ENCODE measurements around the gene NAP1L5.
A peak's percentile ranks its signal among the peaks of the same experiment; 100 is the strongest.

NAP1L5 gene

DNA sequence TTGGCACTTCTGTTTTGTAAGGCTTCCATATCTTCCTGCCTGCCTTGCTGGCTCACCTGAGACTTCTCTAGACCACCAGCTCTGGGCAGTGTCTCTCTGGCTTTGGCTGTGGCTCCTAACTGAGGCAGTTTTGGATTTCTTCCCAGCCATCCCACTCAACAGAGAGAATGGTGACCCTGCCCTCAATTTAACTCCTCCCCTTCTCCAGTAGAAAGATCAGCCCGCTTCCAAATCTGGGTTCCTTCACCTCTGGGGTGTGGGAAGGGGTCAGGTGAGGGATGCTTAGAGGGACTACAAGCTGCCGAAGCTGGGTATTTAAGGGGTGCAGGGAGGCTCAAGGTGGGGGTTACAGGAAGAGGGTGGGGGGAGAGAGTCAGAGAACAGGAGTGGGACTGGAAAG is 23.7 kb downstream of the NAP1L5 start:
- no peak for TF ChIP-seq CTCF (IDR thresholded peaks at IDR 0.05)
- Histone ChIP-seq H3K27me3 (no peaks in the 10 kb centered on the region), H3K27ac (no peak overlapping the region), H3K4me3 (no peak overlapping the region), H3K9me3 (no peaks in the 10 kb centered on the region), H3K36me3 (peaks cover 42 to 55% (median 55%) of the 10 kb centered on the region in 3 donors), H3K4me1 (no peaks in the 10 kb centered on the region)
- DNase-seq: no peak
- intact Hi-C loops (cut with DNase I; ENCODE audit: low total_unique reads): no loop called here

- no peak for DNase-seq
Observed at GRCh38 chr4:88672987-88673386, 24.6 kb downstream of the NAP1L5 start.

DNA sequence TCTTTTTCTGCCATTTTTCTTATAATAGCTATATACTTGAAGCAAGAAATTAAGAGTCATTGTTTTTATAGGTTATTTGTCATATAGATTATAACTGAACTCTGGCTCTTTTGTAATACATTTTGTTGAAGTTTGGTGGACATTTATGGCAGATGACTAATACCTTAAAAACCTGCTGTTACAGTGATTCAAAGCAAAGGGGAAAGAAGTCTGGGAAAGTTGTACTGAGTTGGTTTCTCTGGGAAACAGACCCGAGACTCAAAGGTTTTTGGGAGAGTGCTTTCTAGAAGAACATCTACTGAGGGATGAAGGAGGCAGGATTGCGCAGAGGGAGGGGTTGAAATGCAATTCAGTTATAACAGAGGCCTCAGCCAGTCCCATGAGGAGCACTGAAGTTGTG is 35.9 kb downstream of the NAP1L5 start:
- Histone ChIP-seq H3K4me1 (peaks cover 0 to 12% (median 3%) of the 10 kb centered on the region in 4 donors), H3K27me3 (no peaks in the 10 kb centered on the region), H3K27ac (peak overlapping the region in 1 of 2 donors; percentile 1), H3K4me3 (no peak overlapping the region), H3K36me3 (peaks cover 0 to 32% (median 0%) of the 10 kb centered on the region in 3 donors), H3K9me3 (no peaks in the 10 kb centered on the region)
- TF ChIP-seq CTCF (IDR thresholded peaks at IDR 0.05): no peak
- DNase-seq: no peak
- intact Hi-C loops (cut with DNase I; ENCODE audit: low total_unique reads): no loop called here

More at GRCh38 chr4:88672987-88673386, 24.6 kb downstream of the NAP1L5 start:
- Histone ChIP-seq H3K27ac (no peak overlapping the region), H3K36me3 (peaks cover 42 to 55% (median 48%) of the 10 kb centered on the region in 3 donors), H3K4me1 (no peaks in the 10 kb centered on the region), H3K9me3 (no peaks in the 10 kb centered on the region), H3K27me3 (no peaks in the 10 kb centered on the region), H3K4me3 (no peak overlapping the region)
- intact Hi-C loops (cut with DNase I; ENCODE audit: low total_unique reads): no loop called here
- TF ChIP-seq CTCF (IDR thresholded peaks at IDR 0.05): peak; percentile 18 to 39

DNA sequence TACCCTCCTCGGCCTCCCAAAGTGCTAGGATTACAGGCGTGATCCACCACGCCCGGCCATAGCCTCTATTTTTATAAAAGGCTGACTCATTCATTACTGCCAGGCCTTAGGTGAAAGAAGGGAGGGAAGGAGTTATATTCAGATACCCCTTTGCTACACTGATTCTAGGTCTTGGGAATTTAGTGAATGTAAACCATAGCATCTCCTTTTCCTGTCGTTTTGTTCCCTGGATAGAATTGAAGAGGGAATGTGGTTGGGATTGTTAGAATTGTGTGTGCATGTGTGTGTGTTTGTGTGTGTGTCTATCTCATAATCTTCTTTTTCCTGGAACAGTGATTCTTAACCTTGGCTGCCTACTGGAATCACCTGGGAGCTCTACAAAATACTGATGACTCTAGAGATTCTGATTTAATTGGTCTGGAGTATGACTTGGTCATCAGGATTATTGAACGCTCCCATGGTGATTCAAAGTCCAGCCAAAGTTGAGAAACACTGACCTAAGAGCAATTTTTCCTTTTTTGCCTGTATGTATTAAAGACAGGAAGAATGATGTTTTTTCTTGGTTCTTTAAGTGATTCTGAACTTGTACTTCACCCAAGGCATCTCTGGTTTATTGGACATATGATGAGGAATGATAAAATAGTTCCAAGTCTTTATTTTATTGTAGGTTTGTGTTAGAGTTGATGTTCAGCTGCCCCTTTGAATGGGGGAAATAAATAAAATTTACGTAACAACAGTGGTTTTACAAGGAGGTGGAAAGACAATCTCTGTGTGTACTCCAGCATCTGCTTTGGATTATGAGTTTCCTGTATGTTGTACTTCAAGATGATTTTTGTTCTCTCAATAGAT is 37.0 kb downstream of the NAP1L5 start:
- intact Hi-C loops (cut with DNase I; ENCODE audit: low total_unique reads): no loop called here
- no peak overlapping the region for H3K27ac ChIP-seq

GRCh38 chr4:88659890-88660208 is 37.8 kb downstream of the NAP1L5 start:
- H3K4me1 ChIP-seq: peaks cover 0 to 12% (median 3%) of the 10 kb centered on the region in 4 donors
- intact Hi-C loops (cut with DNase I; ENCODE audit: low total_unique reads): loop anchor here (5.0 kb wide), 1 partner anchor 133 kb away; no protein-coding TSS in a partner anchor
- TF ChIP-seq CTCF (IDR thresholded peaks at IDR 0.05): no peak
- H3K4me3 ChIP-seq: no peak overlapping the region
- no peaks in the 10 kb centered on the region for H3K27me3 ChIP-seq
- H3K9me3 ChIP-seq: no peaks in the 10 kb centered on the region
- DNase-seq: no peak
- peaks cover 10 to 38% (median 16%) of the 10 kb centered on the region in 3 donors for H3K36me3 ChIP-seq
- no peak overlapping the region for H3K27ac ChIP-seq

More for the DNA sequence above, 37.0 kb downstream of the NAP1L5 start:
- Histone ChIP-seq H3K36me3 (peaks cover 3 to 38% (median 8%) of the 10 kb centered on the region in 3 donors), H3K27me3 (no peaks in the 10 kb centered on the region), H3K4me3 (no peak overlapping the region), H3K4me1 (peaks cover 0 to 12% (median 3%) of the 10 kb centered on the region in 4 donors), H3K9me3 (no peaks in the 10 kb centered on the region)
- no peak for TF ChIP-seq CTCF (IDR thresholded peaks at IDR 0.05)
- DNase-seq: no peak
